ENCODE data around the gene PRAME.

- no peak for TF ChIP-seq POLR2A (IDR thresholded peaks at IDR 0.05)
- no peak for TF ChIP-seq CTCF (IDR thresholded peaks at IDR 0.05 in 8 of 11, conservative IDR thresholded peaks at IDR 0.05 in 3 of 11)
Measured at GRCh38 chr22:22590136-22590891, 31.2 kb upstream of the PRAME start.
